Keratinocyte (primary cell): ENCODE results near the gene ZNF438. TPM values are rescaled to one million over a fixed set of nuclear protein-coding genes. Genes with fewer than 3 reads are reported as not detected.

Experiments used
- DNase-seq: peaks from one replicate; pipeline ENCODE4 v3.0.0-alpha.2; 2011; ENCODE audit warnings: low read depth, missing footprints, low spot score
- FAIRE-seq: peaks from 2 replicates; lab custom pipeline; 2011; peaks lifted over from hg19 to GRCh38; lab: Jason Lieb, UNC
- H2AFZ ChIP-seq: 2 replicates; pipeline ENCODE4 v1.6.0; 2012; ENCODE audit warnings: low read length, control low read depth, inconsistent platforms; ENCODE audit not compliant: control insufficient read depth
- H3K27ac ChIP-seq: 2 replicates; pipeline ENCODE4 v1.5.1; 2011; ENCODE audit warnings: low read length; ENCODE audit not compliant: control insufficient read depth, insufficient read depth
- H3K27me3 ChIP-seq: 3 replicates; pipeline ENCODE4 v1.6.0; 2011; ENCODE audit warnings: low read length; ENCODE audit not compliant: control insufficient read depth, insufficient read depth; ENCODE audit errors: extremely low read depth
- H3K36me3 ChIP-seq, 2 experiments: 2 replicates in 1 of 2; 3 replicates in 1 of 2; pipeline ENCODE4 v1.5.1; 2011; ENCODE audit warnings: low read length in 2 of 2, mild to moderate bottlenecking in 1 of 2; ENCODE audit not compliant: control insufficient read depth in 2 of 2, insufficient read depth in 2 of 2; ENCODE audit errors: extremely low read depth in 1 of 2
- H3K4me1 ChIP-seq: 3 replicates; pipeline ENCODE4 v1.5.1; 2011; ENCODE audit warnings: low read length; ENCODE audit not compliant: control insufficient read depth, insufficient read depth; ENCODE audit errors: extremely low read depth
- H3K4me2 ChIP-seq: 3 replicates; pipeline ENCODE4 v1.6.0; 2011; ENCODE audit warnings: low read depth, low read length; ENCODE audit not compliant: control insufficient read depth, insufficient read depth; ENCODE audit errors: extremely low read depth
- H3K4me3 ChIP-seq, 3 experiments: fragments of 200-600 bp in 1 of 3; sonication (generic) in 1 of 3; 2 replicates in 2 of 3; 3 replicates in 1 of 3; pipeline ENCODE4 v1.5.1; 2011 to 2016; ENCODE audit warnings: low read length in 3 of 3, mild to moderate bottlenecking in 3 of 3, control low read depth in 2 of 3, inconsistent platforms in 1 of 3, low read depth in 1 of 3, mixed read lengths in 1 of 3, mixed run types in 1 of 3, moderate library complexity in 1 of 3; ENCODE audit not compliant: control insufficient read depth in 2 of 3, insufficient read depth in 2 of 3; ENCODE audit errors: extremely low read depth in 1 of 3
- H3K79me2 ChIP-seq: 2 replicates; pipeline ENCODE4 v1.6.0; 2012; ENCODE audit warnings: low read length; ENCODE audit not compliant: control insufficient read depth, insufficient read depth
- H3K9ac ChIP-seq: 3 replicates; pipeline ENCODE4 v1.6.0; 2011; ENCODE audit warnings: low read length; ENCODE audit not compliant: control insufficient read depth, insufficient read depth; ENCODE audit errors: extremely low read depth
- H3K9me1 ChIP-seq: 3 replicates; pipeline ENCODE4 v1.6.0; 2011; ENCODE audit warnings: low read length; ENCODE audit not compliant: control insufficient read depth, insufficient read depth; ENCODE audit errors: extremely low read depth
- H3K9me3 ChIP-seq: 2 replicates; pipeline ENCODE4 v1.5.1; 2012; ENCODE audit warnings: low read depth, low read length; ENCODE audit not compliant: control insufficient read depth
- H4K20me1 ChIP-seq: 3 replicates; pipeline ENCODE4 v1.6.0; 2011; ENCODE audit warnings: low read length; ENCODE audit not compliant: control insufficient read depth, insufficient read depth; ENCODE audit errors: extremely low read depth
- CTCF ChIP-seq, 3 experiments: IDR thresholded peaks in 1 of 3; conservative IDR thresholded peaks in 1 of 3; optimal IDR thresholded peaks in 1 of 3; 2 replicates in 2 of 3; 3 replicates in 1 of 3; pipeline versions ENCODE3 to v1.5.1; 2011; ENCODE audit warnings: low read length in 3 of 3, mild to moderate bottlenecking in 3 of 3, moderate library complexity in 2 of 3, control low read depth in 1 of 3, inconsistent platforms in 1 of 3; ENCODE audit not compliant: insufficient read depth in 2 of 3; ENCODE audit errors: extremely low read depth in 1 of 3
- EZH2 ChIP-seq: IDR thresholded peaks from one replicate; pipeline ENCODE4 v1.6.1; 2012; ENCODE audit warnings: inconsistent platforms, mild to moderate bottlenecking, low read length, moderate library complexity
- dilution Hi-C: fragments of 300-500 bp; cut with MboI; formaldehyde crosslinking; loops from one replicate; pipeline ENCODE4 v1.7.0; 2020; ENCODE audit warnings: low sequenced_read_pairs; ENCODE audit not compliant: extremely low pct_ligation_motif_present
- polyA plus RNA-seq, 5 experiments: library from polyadenylated mRNA; depleted of rRNA in 3 of 5; stranded (reverse) in 3 of 5; stranded (forward) in 1 of 5; unstranded in 1 of 5; fragments of >200 nt; gene quantifications; 1 replicate in 1 of 5; 2 replicates in 3 of 5; 3 replicates in 1 of 5; pipeline versions ENCODE4 v1.2.1 to v1.2.3, GENCODE V29; 2011 to 2012; ENCODE audit warnings: missing spikeins in 2 of 5, low read depth in 1 of 5, low replicate concordance in 1 of 5

Gene ZNF438
- polyA plus RNA-seq, 1 donor (not counting 4 experiments of a cell fraction or from before 2014, with no cell fraction given) = 2.8 TPM

- DNase-seq (no peak), FAIRE-seq (no peak)
- TF ChIP-seq CTCF (optimal IDR thresholded peaks at IDR 0.05 in 1 of 3, IDR thresholded peaks at IDR 0.05 in 1 of 3, conservative IDR thresholded peaks at IDR 0.05 in 1 of 3; ENCODE audit: extremely low read depth in 1 of 3, insufficient read depth in 2 of 3, low read length in 3 of 3) (no peak), EZH2 (no peak)
- peak overlapping the region; percentile 66 to 82 (median 80) for H3K4me3 ChIP-seq
- H3K4me1 ChIP-seq = peaks cover 20% of the 10 kb centered on the region
- H3K9me3 ChIP-seq = no peaks in the 10 kb centered on the region
- peak overlapping the region; percentile 99 for H3K27ac ChIP-seq
- dilution Hi-C loops = no loop called here
- no peaks in the 10 kb centered on the region for H3K9me1 ChIP-seq
- no peaks in the 10 kb centered on the region for H3K27me3 ChIP-seq
- H3K9ac ChIP-seq = peak overlapping the region; percentile 98
- H4K20me1 ChIP-seq = no peaks in the 10 kb centered on the region
- peak overlapping the region; percentile 97 for H3K4me2 ChIP-seq
- H2AFZ ChIP-seq = peak overlapping the region; percentile 92
- no peaks in the 10 kb centered on the region for H3K79me2 ChIP-seq
- H3K36me3 ChIP-seq = no peaks in the 10 kb centered on the region
Observed at GRCh38 chr10:31031205-31031557, 484 bp downstream of the ZNF438 start.

DNA sequence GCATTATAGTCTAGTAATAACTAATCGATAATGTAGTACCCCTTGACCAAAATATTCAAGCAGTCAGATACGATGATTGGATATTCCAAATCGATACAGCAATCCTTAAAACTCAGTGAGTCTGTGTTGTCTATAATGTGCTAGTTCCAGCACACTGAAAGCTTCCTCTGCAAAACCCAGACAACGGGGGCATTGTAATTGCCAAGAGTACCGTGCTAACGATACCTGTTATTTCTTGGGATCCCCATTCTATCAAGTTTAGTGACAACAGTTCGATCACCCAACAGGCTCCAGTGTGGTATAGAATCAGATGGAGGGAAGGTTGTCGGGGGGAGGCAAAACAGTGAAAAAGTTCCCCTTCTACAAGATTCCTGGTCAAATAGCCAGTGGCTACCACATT lies 865 bp downstream of the ZNF438 start:
- DNase-seq = no peak
- no peaks in the 10 kb centered on the region for H3K9me1 ChIP-seq
- H3K4me1 ChIP-seq = peaks cover 20% of the 10 kb centered on the region
- H3K27me3 ChIP-seq = no peaks in the 10 kb centered on the region
- H3K27ac ChIP-seq = peak overlapping the region; percentile 99
- H2AFZ ChIP-seq = peak overlapping the region; percentile 92
- FAIRE-seq = no peak
- dilution Hi-C loops = no loop called here
- H3K36me3 ChIP-seq = no peaks in the 10 kb centered on the region
- H3K9me3 ChIP-seq = no peaks in the 10 kb centered on the region
- H3K4me2 ChIP-seq = peak overlapping the region; percentile 97
- TF ChIP-seq EZH2 = no peak
- no peak for TF ChIP-seq CTCF (optimal IDR thresholded peaks at IDR 0.05 in 1 of 3, IDR thresholded peaks at IDR 0.05 in 1 of 3, conservative IDR thresholded peaks at IDR 0.05 in 1 of 3; ENCODE audit: extremely low read depth in 1 of 3, insufficient read depth in 2 of 3, low read length in 3 of 3)
- no peaks in the 10 kb centered on the region for H4K20me1 ChIP-seq
- H3K79me2 ChIP-seq = no peaks in the 10 kb centered on the region
- H3K9ac ChIP-seq = peak overlapping the region; percentile 98
- H3K4me3 ChIP-seq = peak overlapping the region; percentile 66 to 82 (median 80)
